Panc1 (cell line): ENCODE results near the gene SPCS3. TPM values are rescaled to one million over a fixed set of nuclear protein-coding genes. Genes with fewer than 3 reads are reported as not detected.

Experiments
- ATAC-seq: fragments of 200-7000 bp; cut with Tn5 transposase; 2 replicates; pipeline ENCODE4 v1.9.1; 2020; ENCODE audit warnings: mild to moderate bottlenecking, moderate library complexity
- BruUV-seq: library from RNA; stranded (reverse); fragments of 400-500 nt; replicated peaks from 2 replicates; lab custom pipeline; 2021; lab: Mats Ljungman, UMichigan
- CTCF ChIA-PET: fragments of 300-600 bp; sonication (Branson Sonifier 250); formaldehyde crosslinking; loops from one replicate; lab custom pipeline; 2022; ENCODE audit warnings: antibody characterized with exemption; lab: Charles Lee
- POLR2A ChIA-PET: fragments of 300-600 bp; sonication (Branson Sonifier 250); formaldehyde crosslinking; loops from one replicate; lab custom pipeline; 2022; ENCODE audit warnings: antibody characterized with exemption; lab: Charles Lee
- DNase-seq: peaks from one replicate; pipeline ENCODE4 v3.0.0-alpha.2; 2010; ENCODE audit warnings: low read depth, low spot score
- H3K27ac ChIP-seq: 2 replicates; pipeline ENCODE4 v1.5.1; 2011; ENCODE audit warnings: mild to moderate bottlenecking, low read length, inconsistent platforms
- H3K27me3 ChIP-seq: fragments of 200-500 bp; sonication (Bioruptor generic); 2 replicates; pipeline ENCODE4 v1.6.0; 2014; ENCODE audit warnings: low read length, inconsistent platforms; ENCODE audit not compliant: control insufficient read depth, insufficient read depth
- H3K36me3 ChIP-seq: fragments of 200-500 bp; sonication (Bioruptor generic); 2 replicates; pipeline ENCODE4 v1.5.1; 2014; ENCODE audit warnings: inconsistent platforms, mild to moderate bottlenecking, low read length, moderate library complexity; ENCODE audit not compliant: control insufficient read depth, insufficient read depth
- H3K4me1 ChIP-seq: 2 replicates; pipeline ENCODE4 v1.5.1; 2011; ENCODE audit warnings: inconsistent platforms, mild to moderate bottlenecking, low read length, moderate library complexity; ENCODE audit not compliant: control insufficient read depth, insufficient read depth
- H3K4me3 ChIP-seq, 2 experiments: 2 replicates each; pipeline ENCODE4 v1.5.1; 2011 to 2012; ENCODE audit warnings: low read depth in 2 of 2, low read length in 2 of 2, mild to moderate bottlenecking in 2 of 2, inconsistent platforms in 1 of 2, moderate library complexity in 1 of 2
- H3K9me3 ChIP-seq: fragments of 200-500 bp; sonication (Bioruptor generic); 2 replicates; pipeline ENCODE4 v1.5.1; 2014; ENCODE audit warnings: low read depth, mild to moderate bottlenecking, inconsistent platforms, low read length, moderate library complexity; ENCODE audit not compliant: control insufficient read depth, insufficient read depth
- CTCF ChIP-seq: fragments of 450-650 bp; IDR thresholded peaks from 2 replicates; pipeline ENCODE4 v1.5.1; 2017; ENCODE audit warnings: mild to moderate bottlenecking
- POLR2AphosphoS5 ChIP-seq: IDR thresholded peaks from 2 replicates; pipeline ENCODE4 v1.6.1; 2012; ENCODE audit warnings: mild to moderate bottlenecking, low read depth, low read length, moderate library complexity
- REST ChIP-seq, 2 experiments: IDR thresholded peaks; 2 replicates each; pipeline ENCODE4 v1.6.1; 2011 to 2012; ENCODE audit warnings: low read depth in 2 of 2, control low read depth in 1 of 2, low read length in 1 of 2, mild to moderate bottlenecking in 1 of 2, moderate library complexity in 1 of 2; ENCODE audit not compliant: insufficient read depth in 1 of 2
- SIN3A ChIP-seq: IDR thresholded peaks from 2 replicates; pipeline ENCODE4 v1.6.1; 2012; ENCODE audit warnings: low read depth, mild to moderate bottlenecking, low read length, moderate library complexity, borderline replicate concordance; ENCODE audit not compliant: insufficient read depth
- TCF7L2 ChIP-seq: IDR thresholded peaks from 2 replicates; pipeline ENCODE4 v1.6.1; 2011; ENCODE audit warnings: mild to moderate bottlenecking, low read depth, low read length, inconsistent platforms
- in situ Hi-C: cut with HindIII; loops from 2 replicates; pipeline ENCODE4 v1.10.0; 2016; ENCODE audit warnings: low sequenced_read_pairs, low pct_unique_long_range_greater_than_20kb
- intact Hi-C: fragments of 100-400 bp; cut with micrococcal nuclease; formaldehyde crosslinking; loops from one replicate; pipeline ENCODE4 v1.10.0; 2022; ENCODE audit not compliant: unreplicated experiment
- total RNA-seq: library from RNA; stranded (reverse); gene quantifications from one replicate; pipeline ENCODE4 v1.2.1, GENCODE V29; 2021; ENCODE audit not compliant: unreplicated experiment

The SPCS3 gene
- total RNA-seq, 1 experiment from 2014 or later, result 78.5 TPM

DNA sequence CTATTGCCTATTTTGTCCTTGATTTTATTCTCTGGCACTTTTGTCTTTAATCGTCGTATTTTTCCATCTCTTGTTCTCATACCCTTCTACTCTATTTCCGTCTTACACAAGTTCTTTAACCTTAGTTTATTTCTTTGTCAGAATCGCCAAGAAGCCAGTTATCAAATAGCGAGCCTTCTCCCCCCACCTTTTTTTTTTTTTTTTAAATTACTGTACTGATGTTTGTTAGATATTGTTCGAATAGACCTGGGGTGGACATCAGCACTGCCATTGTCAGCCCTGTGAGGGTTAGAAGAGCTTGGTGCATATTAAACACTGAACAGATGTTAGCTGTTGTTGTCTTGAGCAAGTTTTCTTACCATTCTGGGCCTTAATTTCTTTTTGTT lies 1.2 kb downstream of the SPCS3 start:
- no peaks in the 10 kb centered on the region for H3K9me3 ChIP-seq
- H3K27me3 ChIP-seq, result no peaks in the 10 kb centered on the region
- ChIA-PET CTCF (no interaction called here), POLR2A (interaction anchor here (0.7 kb wide), 1 partner anchor 181 kb away, joined by 10 read pairs; no protein-coding TSS in a partner anchor)
- in situ Hi-C loops, result no loop called here
- H3K36me3 ChIP-seq, result no peaks in the 10 kb centered on the region; the same call in 1 of the 2 replicates
- ATAC-seq (no peak), DNase-seq (no peak)
- TF ChIP-seq SIN3A (no peak), CTCF (no peak), TCF7L2 (no peak)
- peaks cover 2% of the 10 kb centered on the region; the same call in 1 of the 2 replicates for H3K4me1 ChIP-seq
- H3K27ac ChIP-seq, result peak overlapping the region; percentile 85
- BruUV-seq, result no TSS peak
- H3K4me3 ChIP-seq, result peak overlapping the region; percentile 77 to 93
- intact Hi-C loops, result no loop called here

GRCh38 chr4:176321589-176321988 lies 1.8 kb downstream of the SPCS3 start:
- intact Hi-C loops (no loop called here), in situ Hi-C loops (no loop called here)
- H3K27ac ChIP-seq, result peak overlapping the region; percentile 85
- POLR2A ChIA-PET, result interaction anchor here (0.7 kb wide), 1 partner anchor 181 kb away, joined by 10 read pairs; no protein-coding TSS in a partner anchor
- no peaks in the 10 kb centered on the region for H3K27me3 ChIP-seq
- ATAC-seq (no peak), DNase-seq (no peak)
- H3K36me3 ChIP-seq, result no peaks in the 10 kb centered on the region; the same call in 1 of the 2 replicates
- no TSS peak for BruUV-seq
- peak overlapping the region; percentile 77 to 93 for H3K4me3 ChIP-seq
- CTCF ChIA-PET, result no interaction called here
- no peaks in the 10 kb centered on the region for H3K9me3 ChIP-seq
- no peak for TF ChIP-seq CTCF
- no peak for TF ChIP-seq SIN3A
- no peak for TF ChIP-seq REST (IDR thresholded peaks at IDR 0.05; ENCODE audit: insufficient read depth in 1 of 2, low read depth in 2 of 2, low read length in 1 of 2)
- TF ChIP-seq TCF7L2, result no peak
- no peak for TF ChIP-seq POLR2AphosphoS5
- H3K4me1 ChIP-seq, result peaks cover 2% of the 10 kb centered on the region; the same call in 1 of the 2 replicates
